H9 (cell line): Measurements from ENCODE around the gene MPP2. TPM values are rescaled to one million over a fixed set of nuclear protein-coding genes. Genes with fewer than 3 reads are reported as not detected.

Experiments used
- DNase-seq: peaks from one replicate; pipeline ENCODE4 v3.0.0-alpha.2; 2017
- H2AFZ ChIP-seq: one replicate; pipeline ENCODE4 v1.6.1; 2013; ENCODE audit warnings: mild to moderate bottlenecking, low read length, control low read depth, moderate library complexity
- H2AK5ac ChIP-seq: 2 replicates; pipeline ENCODE4 v1.6.1; 2013; ENCODE audit warnings: low read length, control low read depth, mixed read lengths; ENCODE audit not compliant: insufficient read length
- H2BK120ac ChIP-seq: one replicate; pipeline ENCODE4 v1.6.1; 2013; ENCODE audit warnings: low read depth, mild to moderate bottlenecking, low read length, control low read depth, inconsistent platforms; ENCODE audit not compliant: poor library complexity, severe bottlenecking
- H2BK12ac ChIP-seq: 2 replicates; pipeline ENCODE4 v1.6.1; 2013; ENCODE audit warnings: low read length, control low read depth, mixed read lengths, low read depth; ENCODE audit not compliant: insufficient read length
- H2BK15ac ChIP-seq: 2 replicates; pipeline ENCODE4 v1.6.1; 2013; ENCODE audit warnings: low read depth, low read length, control low read depth
- H2BK20ac ChIP-seq: one replicate; pipeline ENCODE4 v1.6.1; 2013; ENCODE audit warnings: low read depth, mild to moderate bottlenecking, low read length, control low read depth, inconsistent platforms; ENCODE audit not compliant: poor library complexity, severe bottlenecking
- H2BK5ac ChIP-seq: 2 replicates; pipeline ENCODE4 v1.6.1; 2013; ENCODE audit warnings: low read length, control low read depth, mixed read lengths; ENCODE audit not compliant: insufficient read length
- H3K14ac ChIP-seq: 2 replicates; pipeline ENCODE4 v1.6.1; 2013; ENCODE audit warnings: low read length, control low read depth; ENCODE audit not compliant: insufficient read depth
- H3K18ac ChIP-seq: 2 replicates; pipeline ENCODE4 v1.6.1; 2013; ENCODE audit warnings: low read depth, mild to moderate bottlenecking, mixed read lengths, low read length, control low read depth; ENCODE audit not compliant: insufficient read length
- H3K23ac ChIP-seq: 2 replicates; pipeline ENCODE4 v1.6.1; 2013; ENCODE audit warnings: low read length, control low read depth, mixed read lengths, low read depth; ENCODE audit not compliant: insufficient read length
- H3K23me2 ChIP-seq: 2 replicates; pipeline ENCODE4 v1.6.1; 2013; ENCODE audit warnings: low read depth, mild to moderate bottlenecking, mixed read lengths, low read length, control low read depth; ENCODE audit not compliant: insufficient read length, poor library complexity, severe bottlenecking
- H3K27ac ChIP-seq: 2 replicates; pipeline ENCODE4 v1.5.1; 2013; ENCODE audit warnings: low read length, control low read depth, mixed read lengths, low read depth; ENCODE audit not compliant: insufficient read length
- H3K27me3 ChIP-seq: 2 replicates; pipeline ENCODE4 v1.6.1; 2013; ENCODE audit warnings: low read length, control low read depth, inconsistent platforms; ENCODE audit not compliant: insufficient read depth
- H3K4ac ChIP-seq: 2 replicates; pipeline ENCODE4 v1.6.1; 2013; ENCODE audit warnings: low read depth, mild to moderate bottlenecking, control low read depth, inconsistent platforms, low read length, moderate library complexity
- H3K4me1 ChIP-seq: 2 replicates; pipeline ENCODE4 v1.6.1; 2013; ENCODE audit warnings: low read length, control low read depth, inconsistent platforms; ENCODE audit not compliant: insufficient read depth
- H3K4me2 ChIP-seq: 2 replicates; pipeline ENCODE4 v1.6.1; 2013; ENCODE audit warnings: low read length, control low read depth, mixed read lengths; ENCODE audit not compliant: insufficient read length, insufficient read depth
- H3K56ac ChIP-seq: 2 replicates; pipeline ENCODE4 v1.6.1; 2013; ENCODE audit warnings: low read depth, mild to moderate bottlenecking, mixed read lengths, low read length, control low read depth; ENCODE audit not compliant: insufficient read length
- H3K79me1 ChIP-seq: 2 replicates; pipeline ENCODE4 v1.6.1; 2013; ENCODE audit warnings: low read depth, mild to moderate bottlenecking, moderate library complexity, low read length, control low read depth, inconsistent platforms; ENCODE audit not compliant: insufficient read depth, poor library complexity, severe bottlenecking
- H3K79me2 ChIP-seq: 2 replicates; pipeline ENCODE4 v1.6.1; 2013; ENCODE audit warnings: low read length, control low read depth, inconsistent platforms; ENCODE audit not compliant: insufficient read depth
- H3K9ac ChIP-seq: 2 replicates; pipeline ENCODE4 v1.6.1; 2013; ENCODE audit warnings: low read length, control low read depth, mixed read lengths; ENCODE audit not compliant: insufficient read length; ENCODE audit errors: extremely low read depth
- H3K9me3 ChIP-seq: one replicate; pipeline ENCODE4 v1.6.1; 2013; ENCODE audit warnings: low read depth, low read length, inconsistent platforms; ENCODE audit not compliant: control insufficient read depth
- H3T11ph ChIP-seq: one replicate; pipeline ENCODE4 v1.6.1; 2013; ENCODE audit warnings: mild to moderate bottlenecking, low read length, control low read depth, inconsistent platforms
- H4K20me1 ChIP-seq: one replicate; pipeline ENCODE4 v1.6.1; 2013; ENCODE audit not compliant: control insufficient read depth, insufficient read length, insufficient read depth
- H4K5ac ChIP-seq: 2 replicates; pipeline ENCODE4 v1.6.1; 2013; ENCODE audit warnings: low read depth, mild to moderate bottlenecking, mixed read lengths, low read length, control low read depth; ENCODE audit not compliant: insufficient read length
- H4K8ac ChIP-seq: replicated peaks from 2 replicates; pipeline ENCODE4 v1.6.1; 2013; ENCODE audit warnings: low read length, control low read depth, mixed read lengths, low read depth; ENCODE audit not compliant: insufficient read length
- H4K91ac ChIP-seq: 2 replicates; pipeline ENCODE4 v1.6.1; 2013; ENCODE audit warnings: low read depth, mild to moderate bottlenecking, moderate library complexity, mixed read lengths, low read length, control low read depth; ENCODE audit not compliant: insufficient read length
- H3K27ac Mint-ChIP-seq, 3 experiments: 2 replicates in 2 of 3; 3 replicates in 1 of 3; pipeline ENCODE4 v1.8.0; 2020 to 2021; ENCODE audit warnings: mixed read lengths in 3 of 3, mild to moderate bottlenecking in 1 of 3, moderate library complexity in 1 of 3
- H3K27me3 Mint-ChIP-seq: 2 replicates; pipeline ENCODE4 v1.8.0; 2021; ENCODE audit warnings: low read depth, mild to moderate bottlenecking, moderate library complexity, mixed read lengths
- H3K36me3 Mint-ChIP-seq, 3 experiments: 2 replicates in 2 of 3; 3 replicates in 1 of 3; pipeline ENCODE4 v1.8.0; 2020 to 2021; ENCODE audit warnings: low read depth in 3 of 3, mixed read lengths in 3 of 3; ENCODE audit not compliant: insufficient read depth in 1 of 3
- H3K4me1 Mint-ChIP-seq, 2 experiments: 2 replicates each; pipeline ENCODE4 v1.8.0; 2020; ENCODE audit warnings: mixed read lengths in 2 of 2
- H3K4me3 Mint-ChIP-seq, 2 experiments: 2 replicates in 1 of 2; 3 replicates in 1 of 2; pipeline ENCODE4 v1.8.0; 2020 to 2021; ENCODE audit warnings: mild to moderate bottlenecking in 2 of 2, mixed read lengths in 2 of 2, moderate library complexity in 1 of 2
- H3K9me3 Mint-ChIP-seq, 2 experiments: 2 replicates in 1 of 2; 3 replicates in 1 of 2; pipeline ENCODE4 v1.8.0; 2020; ENCODE audit warnings: mild to moderate bottlenecking in 2 of 2, mixed read lengths in 2 of 2, moderate library complexity in 1 of 2
- WGBS: extraction: QIAGEN DNeasy Blood & Tissue Kit; methylation state at CpG from one replicate; pipeline ENCODE4 v1.1.7; 2013; ENCODE audit warnings: missing lambda C conversion rate, low lambda C conversion rate, mixed read lengths; ENCODE audit not compliant: insufficient read length; ENCODE audit errors: extremely low coverage; 5-methylcytosine and 5-hydroxymethylcytosine counted together
- total RNA-seq: library from RNA; stranded (reverse); gene quantifications from 2 replicates; pipeline ENCODE4 v1.2.1, GENCODE V29; 2021
- TF ChIP-seq, protein P1 (sequence below): fragments of 200-600 bp; sonication (generic); conservative IDR thresholded peaks from 3 replicates; pipeline ENCODE4 v1.8.0; 2021; ENCODE audit warnings: antibody characterized with exemption, mild to moderate bottlenecking

MPP2 gene
- total RNA-seq, 1 experiment from 2014 or later = 16.3 TPM

DNA sequence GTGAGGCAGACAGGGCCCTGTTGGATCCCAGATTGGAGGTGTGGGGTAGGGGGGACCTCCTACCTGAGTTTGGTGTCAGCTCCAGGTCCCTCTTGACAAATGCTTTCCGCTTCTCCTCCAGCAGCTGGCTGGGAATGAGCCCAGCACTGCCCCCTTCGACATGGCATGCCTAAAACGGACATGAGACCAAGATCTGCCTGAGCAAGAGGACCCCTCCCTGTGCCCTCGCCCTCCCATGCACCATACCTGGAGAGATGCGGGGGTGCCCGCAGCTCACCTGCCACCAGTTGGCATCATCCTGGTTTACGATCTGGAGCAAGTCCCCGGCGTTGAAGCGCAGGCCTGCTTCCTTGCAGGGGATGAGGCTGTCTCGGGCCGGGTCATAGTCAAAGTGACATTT, 26.2 kb downstream of the MPP2 start:
- no peak overlapping the region for H3K56ac ChIP-seq
- H3K4me1 ChIP-seq = peaks cover 3% of the 10 kb centered on the region; the same call in 1 of the 2 replicates
- no CpG with 5 or more reads among the region's 12 CpGs for WGBS
- H4K5ac ChIP-seq = no peak overlapping the region
- no peaks in the 10 kb centered on the region; the same call in none of the 2 replicates for H3K27me3 Mint-ChIP-seq
- peaks cover 5 to 14% (median 13%) of the 10 kb centered on the region in 3 experiments; a peak in 5 of 7 replicates for H3K36me3 Mint-ChIP-seq
- H2BK12ac ChIP-seq = no peak overlapping the region
- H4K20me1 ChIP-seq = peaks cover 4% of the 10 kb centered on the region
- no peak overlapping the region for H2BK20ac ChIP-seq
- no peak overlapping the region for H2BK120ac ChIP-seq
- H2AFZ ChIP-seq = no peak overlapping the region
- H3K18ac ChIP-seq = no peak overlapping the region
- no peaks in the 10 kb centered on the region for H3K79me1 ChIP-seq
- H3K9ac ChIP-seq = no peak overlapping the region
- H3K23me2 ChIP-seq = no peaks in the 10 kb centered on the region
- H2AK5ac ChIP-seq = no peak overlapping the region
- no peak overlapping the region for H2BK5ac ChIP-seq
- H3K14ac ChIP-seq = no peak overlapping the region
- TF ChIP-seq, protein P1, sequence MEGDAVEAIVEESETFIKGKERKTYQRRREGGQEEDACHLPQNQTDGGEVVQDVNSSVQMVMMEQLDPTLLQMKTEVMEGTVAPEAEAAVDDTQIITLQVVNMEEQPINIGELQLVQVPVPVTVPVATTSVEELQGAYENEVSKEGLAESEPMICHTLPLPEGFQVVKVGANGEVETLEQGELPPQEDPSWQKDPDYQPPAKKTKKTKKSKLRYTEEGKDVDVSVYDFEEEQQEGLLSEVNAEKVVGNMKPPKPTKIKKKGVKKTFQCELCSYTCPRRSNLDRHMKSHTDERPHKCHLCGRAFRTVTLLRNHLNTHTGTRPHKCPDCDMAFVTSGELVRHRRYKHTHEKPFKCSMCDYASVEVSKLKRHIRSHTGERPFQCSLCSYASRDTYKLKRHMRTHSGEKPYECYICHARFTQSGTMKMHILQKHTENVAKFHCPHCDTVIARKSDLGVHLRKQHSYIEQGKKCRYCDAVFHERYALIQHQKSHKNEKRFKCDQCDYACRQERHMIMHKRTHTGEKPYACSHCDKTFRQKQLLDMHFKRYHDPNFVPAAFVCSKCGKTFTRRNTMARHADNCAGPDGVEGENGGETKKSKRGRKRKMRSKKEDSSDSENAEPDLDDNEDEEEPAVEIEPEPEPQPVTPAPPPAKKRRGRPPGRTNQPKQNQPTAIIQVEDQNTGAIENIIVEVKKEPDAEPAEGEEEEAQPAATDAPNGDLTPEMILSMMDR = no peak
- no peak overlapping the region for H2BK15ac ChIP-seq
- H3K27ac Mint-ChIP-seq = no peak overlapping the region; a peak in 1 of 7 replicates
- no peak for DNase-seq
- no peaks in the 10 kb centered on the region for H3K9me3 Mint-ChIP-seq
- H3K4me2 ChIP-seq = no peak overlapping the region
- no peaks in the 10 kb centered on the region for H3K9me3 ChIP-seq
- no peak overlapping the region for H3K23ac ChIP-seq
- H3K4me1 Mint-ChIP-seq = peaks cover 9 to 14% of the 10 kb centered on the region in 2 experiments
- H3K4me3 Mint-ChIP-seq = no peak overlapping the region
- no peak overlapping the region for H4K91ac ChIP-seq
- H3K4ac ChIP-seq = no peak overlapping the region
- no peaks in the 10 kb centered on the region for H3K27me3 ChIP-seq
- H3K27ac ChIP-seq = no peak overlapping the region
- H3T11ph ChIP-seq = no peak overlapping the region
- no peak overlapping the region for H4K8ac ChIP-seq
- H3K79me2 ChIP-seq = no peaks in the 10 kb centered on the region
